ENCODE measurements around the gene KRTAP9-4.

KRTAP9-4 gene

DNA sequence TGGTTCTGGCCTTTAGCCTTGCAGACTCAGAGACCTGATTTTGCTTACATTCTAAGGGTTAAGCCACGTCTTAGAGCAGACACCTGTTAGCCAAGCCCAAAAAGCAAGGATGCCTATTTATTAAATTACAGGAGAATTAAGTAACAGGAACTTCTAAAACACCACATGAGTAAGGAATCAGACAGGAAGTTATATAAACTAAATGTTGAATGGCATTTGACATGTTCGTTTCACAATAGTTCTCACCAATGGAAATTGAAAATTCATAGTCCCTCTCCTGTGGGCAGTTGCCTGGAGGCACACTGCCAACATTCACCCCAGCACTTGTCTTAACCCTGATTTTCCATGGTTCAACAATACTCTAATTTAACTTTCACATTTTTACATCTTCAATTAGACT lies 35.1 kb downstream of the KRTAP9-4 start:
- no peak overlapping the region for H3K4me3 Mint-ChIP-seq

DNA sequence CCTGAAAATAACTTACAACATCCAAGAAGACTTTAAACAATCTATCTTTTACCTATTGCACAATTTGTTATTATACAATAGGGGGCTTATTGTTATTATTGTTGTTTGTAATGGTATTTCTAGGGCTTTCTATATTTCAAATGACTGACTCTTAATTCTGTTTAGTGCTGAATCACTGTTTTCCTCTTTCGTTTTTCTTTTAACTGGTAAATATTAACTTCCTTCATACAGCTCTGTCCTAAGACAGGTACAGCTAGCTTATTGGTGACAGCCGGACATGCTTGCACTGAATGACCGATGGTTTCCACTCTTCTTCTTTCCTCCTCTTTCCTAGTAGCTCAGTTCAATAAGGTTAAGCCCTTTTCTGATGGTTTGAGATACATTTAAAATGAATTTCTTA lies 37.6 kb downstream of the KRTAP9-4 start:
- Mint-ChIP-seq H3K4me1 (ENCODE audit: low read depth) (peaks cover 15% of the 10 kb centered on the region), H3K36me3 (ENCODE audit: low read depth) (no peaks in the 10 kb centered on the region), H3K27ac (no peak overlapping the region), H3K9me3 (no peaks in the 10 kb centered on the region), H3K27me3 (peaks cover 1% of the 10 kb centered on the region), H3K4me3 (no peak overlapping the region)
- intact Hi-C loops (cut with micrococcal nuclease) = no loop called here

More for the DNA sequence above, 35.1 kb downstream of the KRTAP9-4 start:
- Mint-ChIP-seq H3K9me3 (no peaks in the 10 kb centered on the region), H3K27me3 (peaks cover 1% of the 10 kb centered on the region), H3K27ac (no peak overlapping the region), H3K4me1 (ENCODE audit: low read depth) (peaks cover 15% of the 10 kb centered on the region), H3K36me3 (ENCODE audit: low read depth) (no peaks in the 10 kb centered on the region)
- intact Hi-C loops (cut with micrococcal nuclease) = no loop called here

GRCh38 chr17:41294016-41294415 lies 44.5 kb downstream of the KRTAP9-4 start:
- Mint-ChIP-seq H3K27me3 (peaks cover 4% of the 10 kb centered on the region), H3K4me3 (no peak overlapping the region), H3K36me3 (ENCODE audit: low read depth) (no peaks in the 10 kb centered on the region), H3K27ac (no peak overlapping the region), H3K4me1 (ENCODE audit: low read depth) (no peaks in the 10 kb centered on the region), H3K9me3 (no peaks in the 10 kb centered on the region)
- intact Hi-C loops (cut with micrococcal nuclease) = no loop called here

DNA sequence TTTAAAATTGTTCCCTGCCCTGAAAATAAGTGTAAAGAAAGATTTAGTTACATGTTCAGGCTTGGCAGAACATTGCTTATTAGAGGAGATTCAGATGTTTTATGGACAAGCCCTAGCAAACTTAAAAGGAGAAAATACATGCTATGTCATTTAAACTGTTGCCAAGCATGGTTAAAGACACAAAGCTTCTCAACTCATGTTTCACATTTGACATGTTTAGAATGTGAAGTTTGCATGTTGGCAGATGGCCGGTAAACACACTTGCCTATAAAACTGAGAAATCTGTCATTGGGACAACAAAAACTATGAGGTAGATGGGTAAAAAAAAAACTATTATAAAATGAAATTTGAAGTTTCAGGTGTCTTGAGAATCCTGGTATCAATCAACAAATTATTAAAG lies 47.4 kb downstream of the KRTAP9-4 start:
- intact Hi-C loops (cut with micrococcal nuclease) = no loop called here
- peaks cover 4% of the 10 kb centered on the region for H3K27me3 Mint-ChIP-seq
- no peak overlapping the region for H3K4me3 Mint-ChIP-seq
- H3K4me1 Mint-ChIP-seq (ENCODE audit: low read depth) = no peaks in the 10 kb centered on the region
- H3K27ac Mint-ChIP-seq = no peak overlapping the region
- H3K36me3 Mint-ChIP-seq (ENCODE audit: low read depth) = no peaks in the 10 kb centered on the region
- H3K9me3 Mint-ChIP-seq = no peaks in the 10 kb centered on the region

DNA sequence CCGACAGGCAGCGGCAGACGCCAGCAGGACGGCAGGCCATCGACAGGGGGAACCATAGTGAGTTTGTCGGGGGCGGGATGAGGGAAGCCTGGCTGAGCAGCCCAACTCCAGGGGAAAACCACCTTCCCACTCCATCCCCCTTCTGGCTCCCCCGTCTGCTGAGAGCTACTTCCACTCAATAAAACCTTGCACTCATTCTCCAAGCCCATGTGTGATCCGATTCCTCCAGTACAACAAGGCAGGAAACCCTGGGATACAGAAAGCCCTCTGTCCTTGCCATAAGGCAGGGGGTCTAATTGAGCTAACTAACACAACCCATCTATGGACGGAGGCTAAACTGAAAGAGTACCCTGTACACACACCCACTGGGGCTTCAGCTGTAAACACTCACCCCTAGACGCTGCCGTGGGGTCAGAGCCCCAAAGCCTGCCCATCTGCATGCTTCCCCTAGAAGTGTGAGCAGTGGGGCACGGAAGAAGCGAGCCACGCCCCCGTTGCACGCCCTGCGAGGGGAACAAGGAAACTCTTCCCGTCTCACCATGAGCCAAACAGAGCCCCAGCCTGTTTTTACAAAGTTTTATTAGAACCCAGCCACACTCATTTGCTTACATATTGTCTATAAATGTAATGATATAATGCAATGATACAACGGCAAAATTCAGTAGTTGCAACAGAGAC lies 49.1 kb downstream of the KRTAP9-4 start:
- no peak overlapping the region for H3K4me3 Mint-ChIP-seq
- H3K27ac Mint-ChIP-seq = no peak overlapping the region
- no peaks in the 10 kb centered on the region for H3K9me3 Mint-ChIP-seq
- H3K4me1 Mint-ChIP-seq (ENCODE audit: low read depth) = peaks cover 11% of the 10 kb centered on the region
- H3K36me3 Mint-ChIP-seq (ENCODE audit: low read depth) = no peaks in the 10 kb centered on the region
- intact Hi-C loops (cut with micrococcal nuclease) = no loop called here
- H3K27me3 Mint-ChIP-seq = peaks cover 4% of the 10 kb centered on the region

All from dendritic cell treated with granulocyte-macrophage colony-stimulating factor and Interleukin-4, amounts not matched to agents 40 ng/mL and 50 ng/mL, for 4 days (primary cell).